Bronchial epithelial cell (primary cell): ENCODE data around the gene CPT1C. TPM values are rescaled to one million over a fixed set of nuclear protein-coding genes. Genes with fewer than 3 reads are reported as not detected.
A peak's percentile ranks its signal among the peaks of the same experiment; 100 is the strongest.

ENCODE experiments used
- DNase-seq: peaks from one replicate; pipeline ENCODE4 v3.0.0-alpha.2; 2010; ENCODE audit warnings: low read depth
- FAIRE-seq: peaks from 2 replicates; lab custom pipeline; 2011; peaks lifted over from hg19 to GRCh38; lab: Jason Lieb, UNC
- H3K27me3 ChIP-seq: 2 replicates; pipeline ENCODE4 v1.5.1; 2011; ENCODE audit warnings: low read length; ENCODE audit not compliant: control insufficient read depth, insufficient read depth
- H3K36me3 ChIP-seq: 2 replicates; pipeline ENCODE4 v1.5.1; 2011; ENCODE audit warnings: low read length; ENCODE audit not compliant: control insufficient read depth, insufficient read depth
- H3K4me3 ChIP-seq: 2 replicates; pipeline ENCODE4 v1.5.1; 2011; ENCODE audit warnings: mild to moderate bottlenecking, low read depth, low read length, control low read depth
- CTCF ChIP-seq: IDR thresholded peaks from 2 replicates; pipeline ENCODE4 v1.5.1; 2011; ENCODE audit warnings: mild to moderate bottlenecking, moderate library complexity, low read length, control low read depth, inconsistent platforms; ENCODE audit not compliant: insufficient read depth, severe bottlenecking
- total RNA-seq: library from RNA; depleted of rRNA; stranded (reverse); fragments of >200 nt; gene quantifications from 2 replicates; pipeline ENCODE4 v1.2.1, GENCODE V29; 2014

Gene CPT1C
- total RNA-seq, 1 donor from 2014 or later = 2.4 TPM

GRCh38 chr19:49752701-49753100 is 61.8 kb downstream of the CPT1C start:
- no peaks in the 10 kb centered on the region for H3K27me3 ChIP-seq
- H3K4me3 ChIP-seq = no peak overlapping the region
- no peak for TF ChIP-seq CTCF
- FAIRE-seq (no peak), DNase-seq (no peak)
- H3K36me3 ChIP-seq = no peaks in the 10 kb centered on the region

- FAIRE-seq (no peak), DNase-seq (no peak)
- Histone ChIP-seq H3K36me3 (no peaks in the 10 kb centered on the region), H3K4me3 (no peak overlapping the region), H3K27me3 (no peaks in the 10 kb centered on the region)
- no peak for TF ChIP-seq CTCF
These were observed 65.0 kb downstream of the CPT1C start for GRCh38 chr19:49755956-49756355.

- H3K36me3 ChIP-seq = no peaks in the 10 kb centered on the region
- FAIRE-seq = no peak
These were observed 67.4 kb downstream of the CPT1C start for GRCh38 chr19:49758292-49758691.

GRCh38 chr19:49761249-49761624 is 70.3 kb downstream of the CPT1C start:
- TF ChIP-seq CTCF = no peak
- no peak for FAIRE-seq
- no peak for DNase-seq
- no peaks in the 10 kb centered on the region for H3K27me3 ChIP-seq
- no peaks in the 10 kb centered on the region for H3K36me3 ChIP-seq
- no peak overlapping the region for H3K4me3 ChIP-seq

More at GRCh38 chr19:49758292-49758691, 67.4 kb downstream of the CPT1C start:
- Histone ChIP-seq H3K27me3 (no peaks in the 10 kb centered on the region), H3K4me3 (no peak overlapping the region)
- DNase-seq = peak; percentile 15
- TF ChIP-seq CTCF = no peak

GRCh38 chr19:49761625-49762311 is 70.9 kb downstream of the CPT1C start:
- no peaks in the 10 kb centered on the region for H3K36me3 ChIP-seq
- no peak overlapping the region for H3K4me3 ChIP-seq
- no peak for FAIRE-seq
- TF ChIP-seq CTCF = no peak
- DNase-seq = no peak
- H3K27me3 ChIP-seq = no peaks in the 10 kb centered on the region

- no peaks in the 10 kb centered on the region for H3K27me3 ChIP-seq
- DNase-seq (no peak), FAIRE-seq (no peak)
- TF ChIP-seq CTCF = no peak
- H3K4me3 ChIP-seq = no peak within 1 kb of the TSS
- no peaks in the 10 kb centered on the region for H3K36me3 ChIP-seq
These were observed 72.3 kb downstream of the CPT1C start, which contains the start of gene TSKS for GRCh38 chr19:49763230-49763629. TSKS (minus strand) TSS chr19:49763306; CDS start chr19:49763247, 59 bp downstream.
